K562 (cell line): ENCODE measurements around the gene CNTN6. TPM values are rescaled to one million over a fixed set of nuclear protein-coding genes. Genes with fewer than 3 reads are reported as not detected.
"Not testable (repeated sequence)": the region's sequence is repeated elsewhere in the genome, so short reads cannot be mapped to it uniquely, and the experiment has no call there.

ENCODE experiments used
- ATAC-seq: fragments of 200-7000 bp; cut with Tn5 transposase; 3 replicates; pipeline ENCODE4 v1.9.1; 2020; ENCODE audit warnings: moderate library complexity
- BruUV-seq: library from RNA; stranded (reverse); fragments of 400-500 nt; replicated peaks from 2 replicates; lab custom pipeline; 2021; lab: Mats Ljungman, UMichigan
- CTCF ChIA-PET: fragments of 300-600 bp; formaldehyde crosslinking; extraction: SDS; loops from one replicate; lab custom pipeline; 2021; ENCODE audit warnings: low intra/inter-chr PET ratio; lab: Yijun Ruan, JAX
- POLR2A ChIA-PET: fragments of 300-600, 350-650 bp; sonication (Branson Sonifier 250); formaldehyde crosslinking; extraction: SDS; loops from one replicate; lab custom pipeline; 2021; ENCODE audit warnings: antibody characterized with exemption, inconsistent platforms; lab: Yijun Ruan, JAX
- DNase-seq, 4 experiments: peaks; one replicate each; pipeline versions ENCODE4 v3.0.0 to v3.0.0-alpha.2; 2011 to 2018; ENCODE audit warnings: low spot score in 3 of 4, mixed read lengths in 3 of 4; ENCODE audit errors: extremely low read depth in 1 of 4
- FAIRE-seq: peaks from 2 replicates; lab custom pipeline; 2011; peaks lifted over from hg19 to GRCh38; lab: Jason Lieb, UNC
- H2AFZ ChIP-seq: 2 replicates; pipeline ENCODE4 v1.6.0; 2011; ENCODE audit warnings: low read depth, low read length, control low read depth, inconsistent platforms
- H3K27ac ChIP-seq: fragments of 200-600 bp; 3 replicates; pipeline ENCODE4 v1.8.0; 2011; ENCODE audit warnings: low read depth, mild to moderate bottlenecking, control low read depth, inconsistent platforms, low read length, moderate library complexity, mixed read lengths; ENCODE audit errors: extremely low read depth
- H3K27me3 ChIP-seq, 2 experiments: fragments of 300-600 bp in 1 of 2; 2 replicates in 1 of 2; 3 replicates in 1 of 2; pipeline versions ENCODE4 v1.6.0 to v1.8.0; 2011; ENCODE audit warnings: inconsistent platforms in 2 of 2, low read length in 2 of 2, mild to moderate bottlenecking in 1 of 2, mixed read lengths in 1 of 2, moderate library complexity in 1 of 2; ENCODE audit not compliant: control insufficient read depth in 2 of 2, insufficient read depth in 2 of 2
- H3K36me3 ChIP-seq: fragments of 300-600 bp; 3 replicates; pipeline ENCODE4 v1.8.0; 2011; ENCODE audit warnings: mild to moderate bottlenecking, low read length, inconsistent platforms; ENCODE audit not compliant: control insufficient read depth, insufficient read depth
- H3K4me1 ChIP-seq, 2 experiments: fragments of 200-600 bp in 1 of 2; replicated peaks in 1 of 2; 2 replicates in 1 of 2; 3 replicates in 1 of 2; pipeline versions ENCODE4 v1.5.1 to v1.8.0; 2011; ENCODE audit warnings: inconsistent platforms in 2 of 2, low read length in 2 of 2, mild to moderate bottlenecking in 1 of 2, mixed read lengths in 1 of 2, moderate library complexity in 1 of 2; ENCODE audit not compliant: control insufficient read depth in 2 of 2, insufficient read depth in 2 of 2
- H3K4me2 ChIP-seq: 2 replicates; pipeline ENCODE4 v1.6.1; 2011; ENCODE audit warnings: low read length, control low read depth, inconsistent platforms, mixed read lengths; ENCODE audit not compliant: insufficient read depth
- H3K4me3 ChIP-seq: fragments of 200-600 bp; sonication (generic), shearing (Covaris generic); 2 replicates; pipeline ENCODE4 v1.5.1; 2016; ENCODE audit warnings: control low read depth, inconsistent platforms
- H3K79me2 ChIP-seq: fragments of 200-600 bp; 3 replicates; pipeline ENCODE4 v1.8.0; 2011; ENCODE audit warnings: low read length, inconsistent platforms; ENCODE audit not compliant: control insufficient read depth, insufficient read depth
- H3K9ac ChIP-seq, 2 experiments: 2 replicates each; pipeline versions ENCODE4 v1.6.0 to v1.6.1; 2011; ENCODE audit warnings: low read depth in 2 of 2, low read length in 2 of 2, control low read depth in 1 of 2, inconsistent platforms in 1 of 2, mild to moderate bottlenecking in 1 of 2, mixed read lengths in 1 of 2; ENCODE audit not compliant: insufficient read depth in 1 of 2
- H3K9me1 ChIP-seq: one replicate; pipeline ENCODE4 v1.6.0; 2011; ENCODE audit warnings: inconsistent platforms, mild to moderate bottlenecking, low read length, moderate library complexity; ENCODE audit not compliant: control insufficient read depth, insufficient read depth
- H3K9me3 ChIP-seq: replicated peaks from 2 replicates; pipeline ENCODE4 v1.5.1; 2011; ENCODE audit warnings: low read depth, low read length, inconsistent platforms; ENCODE audit not compliant: control insufficient read depth, insufficient read depth
- H4K20me1 ChIP-seq: replicated peaks from 2 replicates; pipeline ENCODE4 v1.6.1; 2011; ENCODE audit warnings: low read length, inconsistent platforms, mixed read lengths; ENCODE audit not compliant: control insufficient read depth, insufficient read depth
- ARID3B ChIP-seq: fragments of 250-450 bp; sonication (Bioruptor Pico); IDR thresholded peaks from 2 replicates; pipeline ENCODE4 v1.4.0; 2020; ENCODE audit warnings: borderline replicate concordance
- BRF2 ChIP-seq: IDR thresholded peaks from 3 replicates; pipeline ENCODE4 v1.6.1; 2011; ENCODE audit warnings: borderline replicate concordance, mild to moderate bottlenecking; ENCODE audit not compliant: insufficient read length, insufficient read depth
- GATAD2A ChIP-seq: fragments of 450-650 bp; IDR thresholded peaks from 2 replicates; pipeline ENCODE4 v1.6.1; 2017
- JUND ChIP-seq, 2 experiments: IDR thresholded peaks; 2 replicates in 1 of 2; 3 replicates in 1 of 2; pipeline ENCODE4 v1.6.1; 2011; ENCODE audit warnings: borderline replicate concordance in 2 of 2, low read depth in 2 of 2, low read length in 2 of 2, improper control_type of control experiment in 1 of 2, missing biosample characterization in 1 of 2, missing genetic modification characterization in 1 of 2, missing genetic modification reagents in 1 of 2
- ZNF699 ChIP-seq: fragments of 250-450 bp; sonication (Bioruptor Pico); IDR thresholded peaks from 2 replicates; pipeline ENCODE4 v1.8.0; 2021; ENCODE audit warnings: mild to moderate bottlenecking, moderate library complexity; ENCODE audit not compliant: insufficient replicate concordance
- WGBS: fragments of 100-300 bp; shearing (Covaris generic); methylation state at CpG from one replicate; pipeline ENCODE4 v1.1.6; 2016; ENCODE audit warnings: low coverage, mixed read lengths; ENCODE audit not compliant: insufficient coverage; ENCODE audit errors: missing lambda C conversion rate; 5-methylcytosine and 5-hydroxymethylcytosine counted together
- in situ Hi-C: fragments of 300-500 bp; cut with MboI; formaldehyde crosslinking; loops from 4 replicates; pipeline ENCODE4 v1.15.0; 2018; ENCODE audit warnings: inconsistent platforms, mixed read lengths
- intact Hi-C: fragments of 100-400 bp; cut with micrococcal nuclease; formaldehyde crosslinking; loops from 2 replicates; pipeline ENCODE4 v1.14.2; 2022
- polyA plus RNA-seq, 8 experiments: library from polyadenylated mRNA; depleted of rRNA in 4 of 8; stranded (reverse) in 5 of 8; unstranded in 3 of 8; fragments of >200 nt; fragmentation: Nextera tagmentation in 2 of 8; fragmentation: Illumina TruSeq in 1 of 8; extraction: Ambion mirVana in 2 of 8; extraction: Trizol in 1 of 8; gene quantifications; 2 replicates each; pipeline versions ENCODE4 v1.2.1 to v1.2.3, GENCODE V29; 2011 to 2014; ENCODE audit warnings: inconsistent platforms in 1 of 8, missing spikeins in 1 of 8
- total RNA-seq, 7 experiments: library from RNA; depleted of rRNA in 6 of 7; stranded (reverse); fragments of >200 nt in 6 of 7; fragmentation: Illumina TruSeq in 2 of 7; extraction: Trizol in 2 of 7; gene quantifications; 2 replicates each; pipeline versions ENCODE4 v1.2.1 to v1.2.3, GENCODE V29; 2011 to 2021; ENCODE audit warnings: low replicate concordance in 1 of 7
- TF ChIP-seq, protein P1 (sequence below), 2 experiments: fragments of 450-650 bp; IDR thresholded peaks; 2 replicates each; pipeline ENCODE4 v1.6.1; 2016; ENCODE audit warnings: mild to moderate bottlenecking in 2 of 2, borderline replicate concordance in 1 of 2, low read depth in 1 of 2, moderate library complexity in 1 of 2

CNTN6 gene
- total and polyA plus RNA-seq, 9 of the 15 experiments (the other 6 are each of a cell fraction or from before 2014, with no cell fraction given) = not detected

DNA sequence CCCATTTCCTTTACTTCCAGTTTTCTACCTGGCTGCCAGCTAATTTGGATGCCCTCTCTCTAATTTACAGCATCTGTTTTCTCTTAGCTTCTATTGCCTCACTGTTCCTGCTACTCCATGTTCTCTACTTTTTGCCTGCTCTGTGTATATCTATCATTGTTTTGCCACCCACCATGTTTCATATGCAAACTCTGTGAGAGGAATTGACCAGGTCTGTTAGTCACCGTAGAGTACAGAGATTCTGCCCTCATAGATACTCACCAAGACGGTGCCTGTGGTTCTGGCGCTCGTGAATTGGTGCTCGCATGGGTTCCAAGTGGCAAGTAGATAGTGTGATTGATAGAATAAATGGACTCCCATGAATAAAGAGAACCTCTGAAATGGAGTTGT, 288.8 kb downstream of the CNTN6 start (continued):
- TF ChIP-seq, protein P1, sequence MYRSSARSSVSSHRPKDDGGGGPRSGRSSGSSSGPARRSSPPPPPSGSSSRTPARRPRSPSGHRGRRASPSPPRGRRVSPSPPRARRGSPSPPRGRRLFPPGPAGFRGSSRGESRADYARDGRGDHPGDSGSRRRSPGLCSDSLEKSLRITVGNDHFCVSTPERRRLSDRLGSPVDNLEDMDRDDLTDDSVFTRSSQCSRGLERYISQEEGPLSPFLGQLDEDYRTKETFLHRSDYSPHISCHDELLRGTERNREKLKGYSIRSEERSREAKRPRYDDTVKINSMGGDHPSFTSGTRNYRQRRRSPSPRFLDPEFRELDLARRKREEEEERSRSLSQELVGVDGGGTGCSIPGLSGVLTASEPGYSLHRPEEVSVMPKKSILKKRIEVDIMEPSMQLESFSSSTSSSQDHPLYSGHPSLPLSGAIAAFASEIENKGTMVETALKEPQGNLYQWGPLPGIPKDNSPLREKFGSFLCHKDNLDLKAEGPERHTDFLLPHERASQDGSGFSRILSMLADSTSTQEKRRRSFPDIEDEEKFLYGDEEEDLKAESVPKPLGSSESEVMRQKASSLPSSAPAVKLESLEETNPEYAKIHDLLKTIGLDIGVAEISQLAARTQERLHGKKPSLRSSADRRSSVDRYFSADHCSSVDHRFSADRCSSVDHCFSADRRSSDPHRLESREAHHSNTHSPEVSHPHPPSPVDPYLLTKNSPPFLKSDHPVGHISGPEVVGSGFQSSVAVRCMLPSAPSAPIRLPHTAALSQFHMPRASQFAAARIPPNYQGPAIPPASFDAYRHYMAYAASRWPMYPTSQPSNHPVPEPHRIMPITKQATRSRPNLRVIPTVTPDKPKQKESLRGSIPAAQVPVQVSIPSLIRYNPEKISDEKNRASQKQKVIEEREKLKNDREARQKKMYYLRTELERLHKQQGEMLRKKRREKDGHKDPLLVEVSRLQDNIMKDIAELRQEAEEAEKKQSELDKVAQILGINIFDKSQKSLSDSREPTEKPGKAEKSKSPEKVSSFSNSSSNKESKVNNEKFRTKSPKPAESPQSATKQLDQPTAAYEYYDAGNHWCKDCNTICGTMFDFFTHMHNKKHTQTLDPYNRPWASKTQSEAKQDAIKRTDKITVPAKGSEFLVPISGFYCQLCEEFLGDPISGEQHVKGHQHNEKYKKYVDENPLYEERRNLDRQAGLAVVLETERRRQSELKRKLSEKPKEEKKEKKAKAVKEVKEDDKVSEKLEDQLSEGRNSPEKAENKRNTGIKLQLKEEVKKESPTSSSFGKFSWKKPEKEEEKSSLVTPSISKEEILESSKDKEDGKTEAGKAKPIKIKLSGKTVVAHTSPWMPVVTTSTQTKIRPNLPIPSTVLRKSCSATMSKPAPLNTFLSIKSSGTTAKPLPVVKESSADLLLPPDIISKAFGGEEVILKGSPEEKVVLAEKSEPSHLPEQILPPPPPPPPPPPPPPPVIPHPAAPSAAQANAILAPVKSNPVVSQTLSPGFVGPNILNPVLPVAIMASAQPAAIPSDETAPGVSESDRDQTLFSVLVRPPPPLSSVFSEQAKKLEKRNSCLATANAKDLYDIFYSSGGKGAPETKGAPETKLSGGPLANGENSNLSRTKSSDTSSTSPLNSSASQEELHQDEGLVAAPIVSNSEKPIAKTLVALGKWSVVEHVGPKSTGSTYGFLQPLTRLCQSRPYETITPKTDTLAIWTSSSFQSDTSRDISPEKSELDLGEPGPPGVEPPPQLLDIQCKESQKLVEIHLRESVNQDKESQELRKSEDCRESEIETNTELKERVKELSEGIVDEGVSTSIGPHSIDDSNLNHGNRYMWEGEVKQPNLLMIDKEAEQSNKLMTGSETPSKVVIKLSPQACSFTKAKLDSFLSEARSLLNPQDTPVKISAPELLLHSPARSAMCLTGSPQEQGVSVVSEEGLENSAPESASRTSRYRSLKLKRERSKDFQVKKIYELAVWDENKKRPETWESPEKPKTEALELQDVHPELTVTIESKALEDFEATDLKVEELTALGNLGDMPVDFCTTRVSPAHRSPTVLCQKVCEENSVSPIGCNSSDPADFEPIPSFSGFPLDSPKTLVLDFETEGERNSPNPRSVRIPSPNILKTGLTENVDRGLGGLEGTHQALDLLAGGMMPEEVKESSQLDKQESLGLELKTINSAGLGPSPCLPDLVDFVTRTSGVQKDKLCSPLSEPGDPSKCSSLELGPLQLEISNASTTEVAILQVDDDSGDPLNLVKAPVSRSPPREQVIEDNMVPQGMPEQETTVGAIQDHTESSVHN (IDR thresholded peaks at IDR 0.05; ENCODE audit: borderline replicate concordance in 1 of 2, low read depth in 1 of 2) = no peak
- TF ChIP-seq JUND (IDR thresholded peaks at IDR 0.05; ENCODE audit: borderline replicate concordance, low read depth, low read length) (no peak), JUND (tag; IDR thresholded peaks at IDR 0.05; ENCODE audit: borderline replicate concordance, low read depth, low read length) (no peak), ZNF699 (no peak), GATAD2A (no peak), ARID3B (CRISPR knock-in tag) (no peak), BRF2 (no peak)
- TF ChIP-seq, all 486 proteins: peak for 0

DNA sequence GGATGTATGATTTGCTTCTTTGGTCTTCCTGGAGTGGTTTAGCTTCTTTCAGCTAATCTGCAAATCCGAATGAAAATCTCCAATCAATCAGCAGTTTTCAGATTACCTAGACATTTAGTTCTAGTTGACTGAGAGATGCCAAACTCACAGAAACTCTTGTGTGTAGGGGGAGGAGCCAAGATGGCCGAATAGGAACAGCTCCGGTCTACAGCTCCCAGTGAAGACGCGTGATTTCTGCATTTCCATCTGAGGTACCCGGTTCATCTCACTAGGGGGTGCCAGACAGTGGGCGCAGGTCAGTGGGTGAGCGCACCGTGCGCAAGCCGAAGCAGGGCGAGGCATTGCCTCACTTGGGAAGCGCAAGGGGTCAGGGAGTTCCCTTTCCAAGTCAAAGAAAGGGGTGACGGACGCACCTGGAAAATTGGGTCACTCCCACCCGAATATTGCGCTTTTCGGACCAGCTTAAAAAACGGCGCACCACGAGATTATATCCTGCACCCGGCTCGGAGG, 294.6 kb downstream of the CNTN6 start:
- FAIRE-seq, intact Hi-C loops: not testable (repeated sequence)
- 2% methylated on average over 19 of the region's 23 CpGs for WGBS

More for the DNA sequence above, 294.6 kb downstream of the CNTN6 start:
- H3K9ac ChIP-seq, POLR2A ChIA-PET, CTCF ChIA-PET, H3K4me2 ChIP-seq, H3K27ac ChIP-seq, in situ Hi-C loops, H3K9me1 ChIP-seq, H3K9me3 ChIP-seq, H2AFZ ChIP-seq, H3K4me1 ChIP-seq, H3K27me3 ChIP-seq, BruUV-seq, DNase-seq, H3K4me3 ChIP-seq, H3K36me3 ChIP-seq, H3K79me2 ChIP-seq, ATAC-seq, H4K20me1 ChIP-seq: not testable (repeated sequence)
